CD4-positive, alpha-beta T cell treated with Interleukin-4 for 4 hours (primary cell): ENCODE measurements around the gene ANKRD27.
"Not testable (repeated sequence)": the region's sequence is repeated elsewhere in the genome, so short reads cannot be mapped to it uniquely, and the experiment has no call there.

Experiments used
- DNase-seq: peaks from one replicate; pipeline ENCODE4 v3.0.0-alpha.2; 2020

The ANKRD27 gene

GRCh38 chr19:32688311-32688710 lies 13.3 kb upstream of the ANKRD27 start:
- no peak for DNase-seq

- no peak for DNase-seq
Measured at GRCh38 chr19:32687681-32688080, 12.7 kb upstream of the ANKRD27 start.

- DNase-seq = no peak
Measured at GRCh38 chr19:32686847-32687475, 12.0 kb upstream of the ANKRD27 start.

- no peak for DNase-seq
Measured at GRCh38 chr19:32682317-32682716, 7.3 kb upstream of the ANKRD27 start.

GRCh38 chr19:32680986-32681385 lies 6.0 kb upstream of the ANKRD27 start:
- no peak for DNase-seq

- DNase-seq = no peak
Measured at GRCh38 chr19:32677657-32678056, 2.7 kb upstream of the ANKRD27 start.

GRCh38 chr19:32676895-32677359 lies 1.9 kb upstream of the ANKRD27 start:
- DNase-seq = no peak

- DNase-seq = no peak
Measured at GRCh38 chr19:32676186-32676894, 1.4 kb upstream of the ANKRD27 start.

- peak; percentile 65 for DNase-seq
Measured at GRCh38 chr19:32675720-32676185, 773 bp upstream of the ANKRD27 start, which contains the start of gene RGS9BP. RGS9BP (plus strand) TSS chr19:32675848; CDS start chr19:32676264, 416 bp downstream.

GRCh38 chr19:32674153-32674930 lies 638 bp downstream of the ANKRD27 start:
- no peak for DNase-seq

GRCh38 chr19:32673573-32673972 lies 1.4 kb downstream of the ANKRD27 start:
- no peak for DNase-seq

GRCh38 chr19:32672841-32673240 lies 2.1 kb downstream of the ANKRD27 start:
- no peak for DNase-seq

GRCh38 chr19:32671883-32672593 lies 2.9 kb downstream of the ANKRD27 start:
- DNase-seq = no peak

- no peak for DNase-seq
Measured at GRCh38 chr19:32669310-32669709, 5.7 kb downstream of the ANKRD27 start.

GRCh38 chr19:32666084-32666483 lies 8.9 kb downstream of the ANKRD27 start:
- DNase-seq = no peak

GRCh38 chr19:32662186-32662585 lies 12.8 kb downstream of the ANKRD27 start:
- DNase-seq = no peak

- no peak for DNase-seq
Measured at GRCh38 chr19:32661318-32661717, 13.7 kb downstream of the ANKRD27 start.

GRCh38 chr19:32658527-32658926 lies 16.5 kb downstream of the ANKRD27 start:
- no peak for DNase-seq

- DNase-seq = no peak
Measured at GRCh38 chr19:32658075-32658474, 16.9 kb downstream of the ANKRD27 start.

GRCh38 chr19:32656379-32656778 lies 18.6 kb downstream of the ANKRD27 start:
- not testable (repeated sequence) for DNase-seq

GRCh38 chr19:32653599-32653915 lies 21.4 kb downstream of the ANKRD27 start:
- DNase-seq = no peak

- DNase-seq = no peak
Measured at GRCh38 chr19:32652894-32653598, 21.9 kb downstream of the ANKRD27 start.
